Transverse colon (tissue), 3 donors: Measurements from ENCODE around the gene TNFSF10.

Experiments
- CTCF ChIP-seq, 5 experiments: fragments of 200-600 bp in 3 of 5; fragments of 450-650 bp in 2 of 5; sonication (generic) in 3 of 5; IDR thresholded peaks; 1 replicate in 2 of 5; 2 replicates in 3 of 5; pipeline ENCODE4 v1.5.1; 2016 to 2017; ENCODE audit warnings: antibody characterized with exemption in 5 of 5, inconsistent platforms in 3 of 5, mild to moderate bottlenecking in 2 of 5, moderate library complexity in 1 of 5
- POLR2A ChIP-seq: fragments of 450-650 bp; IDR thresholded peaks from one replicate; pipeline ENCODE4 v1.6.1; 2016; ENCODE audit warnings: antibody characterized with exemption, mild to moderate bottlenecking, moderate library complexity

- no peak for TF ChIP-seq CTCF (IDR thresholded peaks at IDR 0.05)
- no peak for TF ChIP-seq POLR2A
These were observed 4.1 kb downstream of the TNFSF10 start for GRCh38 chr3:172518929-172519640.
